Mesodermal cell (in vitro differentiated cells): ENCODE data around the gene IGSF22.

Experiments
- H3K27ac ChIP-seq: 2 replicates; pipeline ENCODE4 v1.7.0; 2013; ENCODE audit warnings: mild to moderate bottlenecking, low read depth, low read length, moderate library complexity; ENCODE audit not compliant: severe bottlenecking
- H3K36me3 ChIP-seq: 2 replicates; pipeline ENCODE4 v1.7.1; 2013; ENCODE audit warnings: mild to moderate bottlenecking, low read length, moderate library complexity; ENCODE audit not compliant: control insufficient read depth, insufficient read depth
- H3K4me1 ChIP-seq: one replicate; pipeline ENCODE4 v1.7.1; 2013; ENCODE audit warnings: mild to moderate bottlenecking, low read length; ENCODE audit not compliant: insufficient read depth, control insufficient read depth, poor library complexity, severe bottlenecking
- H3K4me3 ChIP-seq: 2 replicates; pipeline ENCODE4 v1.7.0; 2013; ENCODE audit warnings: low read length, control low read depth, mild to moderate bottlenecking; ENCODE audit not compliant: insufficient read depth, poor library complexity, severe bottlenecking; ENCODE audit errors: extremely low read depth
- H3K9me3 ChIP-seq: 2 replicates; pipeline ENCODE4 v1.7.1; 2013; ENCODE audit warnings: mild to moderate bottlenecking, low read length, moderate library complexity; ENCODE audit not compliant: control insufficient read depth
- WGBS, 2 experiments: methylation state at CpG; one replicate each; pipeline ENCODE4 v1.1.5; 2013; ENCODE audit warnings: missing lambda C conversion rate in 2 of 2; ENCODE audit not compliant: insufficient coverage in 2 of 2; 5-methylcytosine and 5-hydroxymethylcytosine counted together

Gene IGSF22

GRCh38 chr11:18745251-18745650 lies 19.3 kb upstream of the IGSF22 start:
- 87 to 88% methylated on average over 6 of the region's 6 CpGs for WGBS, 2 experiments
- H3K36me3 ChIP-seq = no peaks in the 10 kb centered on the region
- H3K4me3 ChIP-seq = no peak overlapping the region
- H3K27ac ChIP-seq = no peak overlapping the region
- peaks cover 12% of the 10 kb centered on the region for H3K4me1 ChIP-seq
- no peaks in the 10 kb centered on the region for H3K9me3 ChIP-seq

GRCh38 chr11:18743900-18744514 lies 18.0 kb upstream of the IGSF22 start:
- 92 to 94% methylated on average over 10 of the region's 15 CpGs for WGBS, 2 experiments
- Histone ChIP-seq H3K4me1 (peaks cover 4% of the 10 kb centered on the region), H3K36me3 (no peaks in the 10 kb centered on the region), H3K9me3 (no peaks in the 10 kb centered on the region), H3K4me3 (no peak overlapping the region), H3K27ac (no peak overlapping the region)

GRCh38 chr11:18743365-18743764 lies 17.4 kb upstream of the IGSF22 start:
- no peak overlapping the region for H3K27ac ChIP-seq
- H3K9me3 ChIP-seq = no peaks in the 10 kb centered on the region
- no peaks in the 10 kb centered on the region for H3K4me1 ChIP-seq
- no peak overlapping the region for H3K4me3 ChIP-seq
- no peaks in the 10 kb centered on the region for H3K36me3 ChIP-seq
- 88 to 89% methylated on average over 5 to 10 of the region's 10 CpGs for WGBS, 2 experiments

GRCh38 chr11:18741783-18742182 lies 15.8 kb upstream of the IGSF22 start:
- 75 to 92% methylated on average over 1 to 2 of the region's 3 CpGs for WGBS, 2 experiments
- H3K27ac ChIP-seq = no peak overlapping the region
- no peak overlapping the region for H3K4me3 ChIP-seq
- H3K9me3 ChIP-seq = no peaks in the 10 kb centered on the region
- no peaks in the 10 kb centered on the region for H3K4me1 ChIP-seq
- no peaks in the 10 kb centered on the region for H3K36me3 ChIP-seq

GRCh38 chr11:18739685-18740084 lies 13.7 kb upstream of the IGSF22 start:
- H3K4me3 ChIP-seq = no peak overlapping the region
- no peak overlapping the region for H3K27ac ChIP-seq
- no peaks in the 10 kb centered on the region for H3K36me3 ChIP-seq
- no peaks in the 10 kb centered on the region for H3K9me3 ChIP-seq
- H3K4me1 ChIP-seq = peaks cover 3% of the 10 kb centered on the region
- WGBS, 2 experiments = no CpG with 5 or more reads among the region's 4 CpGs

GRCh38 chr11:18737642-18738041 lies 11.7 kb upstream of the IGSF22 start:
- Histone ChIP-seq H3K27ac (no peak overlapping the region), H3K9me3 (no peaks in the 10 kb centered on the region), H3K36me3 (no peaks in the 10 kb centered on the region), H3K4me1 (peaks cover 3% of the 10 kb centered on the region), H3K4me3 (no peak overlapping the region)
- WGBS, 2 experiments = 89 to 96% methylated on average over 7 of the region's 8 CpGs

- no peaks in the 10 kb centered on the region for H3K36me3 ChIP-seq
- H3K9me3 ChIP-seq = no peaks in the 10 kb centered on the region
- H3K4me3 ChIP-seq = no peak overlapping the region
- no peak overlapping the region for H3K27ac ChIP-seq
- 58 to 71% methylated on average over 5 to 8 of the region's 10 CpGs for WGBS, 2 experiments
- peaks cover 3% of the 10 kb centered on the region for H3K4me1 ChIP-seq
Observed at GRCh38 chr11:18736590-18737148, 10.7 kb upstream of the IGSF22 start.

- no peaks in the 10 kb centered on the region for H3K36me3 ChIP-seq
- peaks cover 3% of the 10 kb centered on the region for H3K4me1 ChIP-seq
- H3K27ac ChIP-seq = no peak overlapping the region
- no peaks in the 10 kb centered on the region for H3K9me3 ChIP-seq
- WGBS, 2 experiments = 86 to 93% methylated on average over 11 to 14 of the region's 16 CpGs
- no peak overlapping the region for H3K4me3 ChIP-seq
Observed at GRCh38 chr11:18733202-18733601, 7.2 kb upstream of the IGSF22 start.

- Histone ChIP-seq H3K36me3 (no peaks in the 10 kb centered on the region), H3K9me3 (no peaks in the 10 kb centered on the region), H3K4me3 (no peak overlapping the region), H3K27ac (no peak overlapping the region), H3K4me1 (peaks cover 3% of the 10 kb centered on the region)
- WGBS, 2 experiments = 77 to 83% methylated on average over 7 to 10 of the region's 11 CpGs
Observed at GRCh38 chr11:18731949-18732821, 6.2 kb upstream of the IGSF22 start.

GRCh38 chr11:18731441-18731840 lies 5.5 kb upstream of the IGSF22 start:
- Histone ChIP-seq H3K9me3 (no peaks in the 10 kb centered on the region), H3K4me1 (peaks cover 3% of the 10 kb centered on the region), H3K36me3 (no peaks in the 10 kb centered on the region), H3K27ac (no peak overlapping the region), H3K4me3 (no peak overlapping the region)
- whole genome bisulfite sequencing, 2 experiments = 83 to 88% methylated on average over 2 of the region's 2 CpGs

- Histone ChIP-seq H3K27ac (no peak overlapping the region), H3K36me3 (no peaks in the 10 kb centered on the region), H3K9me3 (no peaks in the 10 kb centered on the region), H3K4me1 (peaks cover 5% of the 10 kb centered on the region), H3K4me3 (no peak overlapping the region)
- WGBS, 2 experiments = 85 to 93% methylated on average over 8 to 9 of the region's 9 CpGs
Observed at GRCh38 chr11:18730020-18730419, 4.0 kb upstream of the IGSF22 start.
